ENCODE results near the gene TMEM100.
"Not testable (repeated sequence)": the region's sequence is repeated elsewhere in the genome, so short reads cannot be mapped to it uniquely, and the experiment has no call there.

TMEM100 gene

GRCh38 chr17:55683550-55684315, 38.9 kb downstream of the TMEM100 start:
- DNase-seq: no peak

GRCh38 chr17:55681342-55681700, 41.3 kb downstream of the TMEM100 start:
- no peak for DNase-seq

- DNase-seq: no peak
Measured at GRCh38 chr17:55680686-55681341, 41.9 kb downstream of the TMEM100 start.

GRCh38 chr17:55677446-55677845, 45.2 kb downstream of the TMEM100 start:
- DNase-seq: no peak

- no peak for DNase-seq
Measured at GRCh38 chr17:55676274-55676673, 46.4 kb downstream of the TMEM100 start.

GRCh38 chr17:55673743-55674506, 48.7 kb downstream of the TMEM100 start:
- no peak for DNase-seq

GRCh38 chr17:55672585-55673501, 49.8 kb downstream of the TMEM100 start:
- DNase-seq: no peak

GRCh38 chr17:55672010-55672409, 50.7 kb downstream of the TMEM100 start:
- not testable (repeated sequence) for DNase-seq

Measured in effector CD8-positive, alpha-beta T cell (primary cell).